ENCODE results near the gene PTCRA. TPM values are rescaled to one million over a fixed set of nuclear protein-coding genes. Genes with fewer than 3 reads are reported as not detected.
"Not testable (repeated sequence)": the region's sequence is repeated elsewhere in the genome, so short reads cannot be mapped to it uniquely, and the experiment has no call there.

Gene PTCRA
- total and polyA plus RNA-seq, 2 donors: 13.4 to 145 TPM

DNA sequence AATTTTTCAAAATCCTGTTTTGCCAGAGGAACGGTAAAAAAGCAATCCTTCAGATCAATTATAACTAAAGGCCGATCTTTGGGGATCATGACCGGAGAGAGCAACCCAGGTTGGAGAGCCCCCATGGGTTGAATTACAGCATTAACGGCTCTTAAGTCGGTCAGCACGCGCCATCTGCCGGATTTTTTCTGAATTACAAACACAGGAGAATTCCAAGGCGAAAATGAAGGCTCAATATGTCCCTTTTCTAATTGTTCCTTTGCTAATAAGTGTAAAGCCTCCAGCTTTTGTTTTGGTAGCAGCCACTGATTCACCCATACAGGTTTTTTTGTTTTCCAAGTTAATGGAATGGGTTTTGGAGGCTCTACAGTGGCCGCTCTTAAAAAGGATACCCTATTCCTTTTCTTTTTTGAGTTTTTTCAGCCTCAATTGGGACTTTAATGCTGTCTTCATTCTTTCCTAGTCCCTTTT, 16.9 kb upstream of the PTCRA start:
- H3K4me1 ChIP-seq (ENCODE audit: control insufficient read depth in 2 of 2, insufficient read depth in 2 of 2, low read length in 2 of 2): peaks cover 2 to 30% of the 10 kb centered on the region in 2 donors
- H3K36me3 ChIP-seq (ENCODE audit: control insufficient read depth in 2 of 2, insufficient read depth in 2 of 2, low read length in 1 of 2): no peaks in the 10 kb centered on the region
- H3K4me3 ChIP-seq (ENCODE audit: low read length in 2 of 2): no peak overlapping the region
- no peaks in the 10 kb centered on the region for H3K27me3 ChIP-seq (ENCODE audit: control insufficient read depth in 2 of 2, insufficient read depth in 1 of 2, low read length in 1 of 2)
- H3K9me3 ChIP-seq (ENCODE audit: control insufficient read depth in 2 of 2, insufficient read depth in 1 of 2, low read length in 1 of 2): no peaks in the 10 kb centered on the region
- H3K27ac ChIP-seq (ENCODE audit: low read depth in 1 of 2, low read length in 1 of 2): no peak overlapping the region
- peak in 4 of 9 donors; percentile 61 to 83 (median 66) for DNase-seq (ENCODE audit: low read depth in 6 of 9, low spot score in 9 of 9)
- 11% methylated on average over 10 of the region's 10 CpGs for WGBS

DNA sequence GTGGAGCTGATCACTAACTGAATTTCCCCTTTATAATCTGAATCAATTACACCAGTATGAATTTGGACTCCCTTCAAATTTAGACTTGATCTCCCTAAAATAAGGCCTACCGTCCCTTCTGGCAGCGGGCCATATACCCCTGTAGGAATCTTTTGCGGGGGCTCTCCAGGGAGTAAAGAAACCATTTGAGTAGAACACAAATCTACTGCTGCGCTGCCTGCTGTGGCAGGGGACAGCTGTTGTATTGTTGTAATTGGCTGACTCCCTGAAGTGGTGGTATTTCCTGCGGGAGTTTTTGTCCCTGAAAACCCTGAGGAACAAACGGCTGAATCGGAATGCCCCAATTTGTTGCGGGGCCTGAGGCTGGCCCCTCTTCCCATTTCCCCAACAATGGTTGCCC, 16.0 kb upstream of the PTCRA start:
- Histone ChIP-seq H3K27me3 (ENCODE audit: control insufficient read depth in 2 of 2, insufficient read depth in 1 of 2, low read length in 1 of 2) (no peaks in the 10 kb centered on the region), H3K4me3 (ENCODE audit: low read length in 2 of 2) (no peak overlapping the region), H3K9me3 (ENCODE audit: control insufficient read depth in 2 of 2, insufficient read depth in 1 of 2, low read length in 1 of 2) (no peaks in the 10 kb centered on the region), H3K4me1 (ENCODE audit: control insufficient read depth in 2 of 2, insufficient read depth in 2 of 2, low read length in 2 of 2) (peaks cover 2 to 35% of the 10 kb centered on the region in 2 donors), H3K36me3 (ENCODE audit: control insufficient read depth in 2 of 2, insufficient read depth in 2 of 2, low read length in 1 of 2) (no peaks in the 10 kb centered on the region), H3K27ac (ENCODE audit: low read depth in 1 of 2, low read length in 1 of 2) (no peak overlapping the region)
- DNase-seq (ENCODE audit: low read depth in 6 of 9, low spot score in 9 of 9): no peak
- 94% methylated on average over 8 of the region's 8 CpGs for WGBS

DNA sequence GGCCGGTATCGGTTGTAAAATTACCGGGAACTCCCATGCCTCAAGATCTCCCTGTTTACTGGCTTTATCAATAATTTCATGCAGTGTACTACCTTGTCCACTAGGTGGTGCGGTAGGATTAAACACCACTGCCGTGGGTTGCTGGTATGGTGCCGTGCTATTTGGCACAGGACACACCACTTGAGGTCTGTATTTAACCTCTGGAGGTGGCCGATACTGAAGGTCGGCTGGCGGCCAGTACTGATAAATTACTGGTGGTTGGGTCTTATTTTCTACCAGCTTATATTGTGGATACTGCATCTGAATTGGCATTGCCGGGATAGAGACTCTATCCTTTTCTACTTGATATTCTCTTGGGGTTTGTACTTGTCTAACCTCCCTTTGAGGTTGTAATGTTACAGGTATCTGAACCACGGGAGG, 14.3 kb upstream of the PTCRA start:
- WGBS: 8% methylated on average over 11 of the region's 11 CpGs
- H3K9me3 ChIP-seq (ENCODE audit: control insufficient read depth in 2 of 2, insufficient read depth in 1 of 2, low read length in 1 of 2): no peaks in the 10 kb centered on the region
- H3K27me3 ChIP-seq (ENCODE audit: control insufficient read depth in 2 of 2, insufficient read depth in 1 of 2, low read length in 1 of 2): no peaks in the 10 kb centered on the region
- DNase-seq (ENCODE audit: low read depth in 6 of 9, low spot score in 9 of 9): peak in 6 of 9 donors; percentile 79 to 92 (median 88)
- peaks cover 2 to 47% of the 10 kb centered on the region in 2 donors for H3K4me1 ChIP-seq (ENCODE audit: control insufficient read depth in 2 of 2, insufficient read depth in 2 of 2, low read length in 2 of 2)
- H3K27ac ChIP-seq (ENCODE audit: low read depth in 1 of 2, low read length in 1 of 2): peak overlapping the region in 1 of 2 donors; percentile 96
- H3K36me3 ChIP-seq (ENCODE audit: control insufficient read depth in 2 of 2, insufficient read depth in 2 of 2, low read length in 1 of 2): no peaks in the 10 kb centered on the region
- peak overlapping the region; percentile 16 to 24 for H3K4me3 ChIP-seq (ENCODE audit: low read length in 2 of 2)

DNA sequence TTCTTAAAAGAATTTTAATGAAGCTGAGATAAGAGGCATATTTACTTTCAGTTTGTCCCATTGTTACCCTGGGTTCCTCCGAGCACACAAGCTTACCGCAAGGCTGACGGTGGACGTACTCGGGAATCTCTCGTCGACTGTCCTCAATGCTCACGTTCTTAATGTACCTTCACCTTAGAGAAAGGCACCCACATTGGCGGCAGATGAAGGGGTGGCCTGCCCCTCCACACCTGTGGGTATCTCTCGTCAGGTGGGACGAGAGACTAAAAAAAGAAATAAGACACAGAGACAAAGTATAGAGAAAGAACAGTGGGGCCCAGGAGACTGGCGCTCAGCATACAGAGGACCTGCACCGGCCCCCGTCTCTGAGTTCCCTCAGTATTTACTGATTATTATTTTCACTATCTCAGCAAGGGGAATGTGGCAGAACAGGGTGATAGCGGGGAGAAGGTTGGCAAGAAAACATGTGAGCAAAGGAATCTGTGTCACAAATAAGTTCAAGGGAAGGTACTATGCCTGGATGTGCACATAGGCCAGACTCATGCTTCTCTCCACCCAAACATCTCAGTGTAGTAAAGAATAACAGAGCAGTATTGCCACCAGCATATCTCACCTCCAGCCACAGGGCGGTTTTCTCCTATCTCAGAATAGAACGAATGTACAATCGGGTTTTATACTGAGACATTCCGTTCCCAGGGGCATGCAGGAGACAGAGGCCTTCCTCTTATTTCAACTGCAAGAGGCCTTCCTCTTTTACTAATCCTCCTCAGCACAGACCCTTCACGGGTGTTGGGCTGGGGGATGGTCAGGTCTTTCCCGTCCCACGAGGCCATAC, 13.2 kb upstream of the PTCRA start:
- WGBS: 67% methylated on average over 22 of the region's 22 CpGs
- H3K4me3 ChIP-seq (ENCODE audit: low read length in 2 of 2): peak overlapping the region in 1 of 2 donors; percentile 16
- H3K27ac ChIP-seq (ENCODE audit: low read depth in 1 of 2, low read length in 1 of 2): peak overlapping the region; percentile 70 to 96
- peaks cover 2 to 57% of the 10 kb centered on the region in 2 donors for H3K4me1 ChIP-seq (ENCODE audit: control insufficient read depth in 2 of 2, insufficient read depth in 2 of 2, low read length in 2 of 2)
- peak in 2 of 9 donors; percentile 44 to 60 for DNase-seq (ENCODE audit: low read depth in 6 of 9, low spot score in 9 of 9)
- not testable (repeated sequence) for H3K36me3 ChIP-seq (ENCODE audit: control insufficient read depth in 2 of 2, insufficient read depth in 2 of 2, low read length in 1 of 2); H3K9me3 ChIP-seq (ENCODE audit: control insufficient read depth in 2 of 2, insufficient read depth in 1 of 2, low read length in 1 of 2); H3K27me3 ChIP-seq (ENCODE audit: control insufficient read depth in 2 of 2, insufficient read depth in 1 of 2, low read length in 1 of 2)

DNA sequence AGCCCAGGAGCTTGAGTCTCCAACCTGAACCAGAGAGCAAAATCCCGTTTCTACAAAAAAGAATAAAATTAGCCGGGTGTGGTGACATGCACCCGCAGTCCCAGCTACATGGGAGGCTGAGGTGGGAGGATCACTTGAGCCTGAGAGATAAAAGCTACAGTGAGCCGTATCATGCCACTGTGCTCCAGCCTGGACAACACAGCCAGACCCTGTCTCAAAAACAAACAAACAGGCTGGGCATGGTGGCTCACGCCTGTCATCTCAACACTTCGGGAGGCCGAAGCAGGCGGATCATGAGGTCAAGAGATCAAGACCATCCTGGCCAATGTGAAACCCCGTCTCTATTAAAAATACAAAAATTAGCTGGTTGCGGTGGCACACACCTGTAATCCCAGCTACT, 11.4 kb upstream of the PTCRA start:
- Histone ChIP-seq H3K36me3 (ENCODE audit: control insufficient read depth in 2 of 2, insufficient read depth in 2 of 2, low read length in 1 of 2) (peaks cover 0 to 2% of the 10 kb centered on the region in 2 donors), H3K4me3 (ENCODE audit: low read length in 2 of 2) (no peak overlapping the region), H3K9me3 (ENCODE audit: control insufficient read depth in 2 of 2, insufficient read depth in 1 of 2, low read length in 1 of 2) (no peaks in the 10 kb centered on the region), H3K27me3 (ENCODE audit: control insufficient read depth in 2 of 2, insufficient read depth in 1 of 2, low read length in 1 of 2) (no peaks in the 10 kb centered on the region), H3K27ac (ENCODE audit: low read depth in 1 of 2, low read length in 1 of 2) (peak overlapping the region in 1 of 2 donors; percentile 19), H3K4me1 (ENCODE audit: control insufficient read depth in 2 of 2, insufficient read depth in 2 of 2, low read length in 2 of 2) (peaks cover 2 to 62% of the 10 kb centered on the region in 2 donors)
- no peak for DNase-seq (ENCODE audit: low read depth in 6 of 9, low spot score in 9 of 9)
- WGBS: 93% methylated on average over 10 of the region's 10 CpGs

DNA sequence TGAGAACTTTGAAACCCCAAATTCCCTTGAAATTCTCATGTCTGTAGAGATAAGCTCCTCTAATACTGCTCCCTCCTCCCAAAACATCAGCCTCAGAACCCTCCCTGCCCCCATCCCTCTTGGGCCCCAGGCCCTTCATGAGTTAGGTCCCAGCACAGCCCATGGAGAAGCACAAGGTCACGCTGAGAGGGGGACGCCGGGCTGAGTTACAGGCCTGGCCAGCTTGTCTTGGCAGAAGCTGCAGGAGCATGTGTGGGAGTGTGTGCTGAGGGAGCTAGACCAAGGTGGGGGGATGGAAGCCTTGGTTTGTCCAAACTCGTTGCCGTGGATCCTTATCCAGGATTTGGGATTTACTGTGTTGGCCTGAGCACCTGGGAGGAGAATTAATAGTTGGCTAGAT, 8.5 kb upstream of the PTCRA start:
- Histone ChIP-seq H3K4me1 (ENCODE audit: control insufficient read depth in 2 of 2, insufficient read depth in 2 of 2, low read length in 2 of 2) (peaks cover 3 to 78% of the 10 kb centered on the region in 2 donors), H3K36me3 (ENCODE audit: control insufficient read depth in 2 of 2, insufficient read depth in 2 of 2, low read length in 1 of 2) (peaks cover 0 to 2% of the 10 kb centered on the region in 2 donors), H3K4me3 (ENCODE audit: low read length in 2 of 2) (no peak overlapping the region), H3K27me3 (ENCODE audit: control insufficient read depth in 2 of 2, insufficient read depth in 1 of 2, low read length in 1 of 2) (no peaks in the 10 kb centered on the region), H3K9me3 (ENCODE audit: control insufficient read depth in 2 of 2, insufficient read depth in 1 of 2, low read length in 1 of 2) (no peaks in the 10 kb centered on the region), H3K27ac (ENCODE audit: low read depth in 1 of 2, low read length in 1 of 2) (no peak overlapping the region)
- 93% methylated on average over 5 of the region's 5 CpGs for WGBS
- no peak for DNase-seq (ENCODE audit: low read depth in 6 of 9, low spot score in 9 of 9)

DNA sequence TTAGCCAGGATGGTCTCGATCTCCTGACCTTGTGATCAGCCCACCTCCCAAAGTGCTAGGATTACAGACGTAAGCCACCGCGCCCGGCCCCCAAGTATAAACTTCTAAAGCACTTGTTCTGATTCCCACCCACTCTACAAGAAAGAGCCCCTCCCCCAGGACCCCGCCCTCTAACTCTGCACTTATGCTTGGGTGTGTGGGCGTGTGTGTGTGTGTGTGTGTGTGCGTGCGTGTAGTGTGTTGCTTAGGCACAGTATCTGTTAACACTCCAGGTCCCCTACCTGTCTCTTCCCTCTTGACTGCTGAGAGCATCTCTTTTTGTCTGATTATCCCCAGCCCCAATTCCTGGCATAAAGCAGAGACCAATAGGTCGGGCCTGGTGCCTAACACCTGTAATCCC, 6.0 kb upstream of the PTCRA start:
- peak overlapping the region in 1 of 2 donors; percentile 48 for H3K27ac ChIP-seq (ENCODE audit: low read depth in 1 of 2, low read length in 1 of 2)
- H3K4me1 ChIP-seq (ENCODE audit: control insufficient read depth in 2 of 2, insufficient read depth in 2 of 2, low read length in 2 of 2): peaks cover 9 to 81% of the 10 kb centered on the region in 2 donors
- no peaks in the 10 kb centered on the region for H3K9me3 ChIP-seq (ENCODE audit: control insufficient read depth in 2 of 2, insufficient read depth in 1 of 2, low read length in 1 of 2)
- H3K4me3 ChIP-seq (ENCODE audit: low read length in 2 of 2): no peak overlapping the region
- WGBS: 91% methylated on average over 10 of the region's 10 CpGs
- no peaks in the 10 kb centered on the region for H3K27me3 ChIP-seq (ENCODE audit: control insufficient read depth in 2 of 2, insufficient read depth in 1 of 2, low read length in 1 of 2)
- DNase-seq (ENCODE audit: low read depth in 6 of 9, low spot score in 9 of 9): peak in 1 of 9 donors; percentile 44
- peaks cover 0 to 2% of the 10 kb centered on the region in 2 donors for H3K36me3 ChIP-seq (ENCODE audit: control insufficient read depth in 2 of 2, insufficient read depth in 2 of 2, low read length in 1 of 2)

DNA sequence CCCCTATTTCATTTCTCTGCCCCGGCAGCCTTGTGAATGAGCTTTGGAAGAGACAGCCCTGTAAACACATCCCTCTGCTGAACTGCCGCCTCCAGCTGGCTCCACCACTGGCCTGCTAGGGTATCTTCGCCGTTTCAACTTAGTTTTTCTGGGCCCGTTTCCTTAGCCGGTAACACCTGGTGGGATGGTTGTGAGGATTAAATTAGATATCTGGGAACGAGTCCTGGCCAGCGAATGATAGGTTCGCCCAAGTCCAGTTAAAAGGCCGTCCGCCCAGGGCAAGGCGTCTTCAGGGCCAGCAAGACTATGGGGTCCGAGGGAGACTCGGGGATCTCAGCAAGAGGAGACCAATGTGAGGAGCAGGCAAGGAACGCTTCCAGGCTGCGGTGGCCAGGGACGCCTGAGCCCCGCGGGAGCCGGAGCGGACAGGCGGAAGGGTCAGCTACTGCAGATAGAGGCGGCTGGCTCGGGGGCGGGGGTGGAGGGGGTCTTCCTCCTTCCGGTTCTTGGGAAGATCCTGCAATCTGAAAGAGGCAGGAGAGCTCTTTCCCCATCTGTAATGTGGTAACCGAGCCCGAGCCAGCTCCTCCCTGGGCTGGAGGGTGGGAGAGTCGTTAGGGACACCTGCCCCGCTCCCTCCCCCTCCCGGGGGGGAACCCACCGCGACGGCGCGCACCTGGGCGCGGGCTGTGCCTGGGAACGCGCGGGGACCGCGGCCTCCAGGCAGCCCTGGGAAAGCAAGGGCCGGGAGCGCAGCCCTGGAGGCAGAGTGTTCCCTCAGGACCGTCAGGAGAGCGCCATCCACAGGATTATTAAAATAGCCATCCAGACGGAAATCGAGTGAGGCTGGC, 4.5 kb upstream of the PTCRA start:
- 9% methylated on average over 49 of the region's 49 CpGs for WGBS
- H3K9me3 ChIP-seq (ENCODE audit: control insufficient read depth in 2 of 2, insufficient read depth in 1 of 2, low read length in 1 of 2): no peaks in the 10 kb centered on the region
- peak overlapping the region; percentile 71 to 99 for H3K27ac ChIP-seq (ENCODE audit: low read depth in 1 of 2, low read length in 1 of 2)
- H3K4me1 ChIP-seq (ENCODE audit: control insufficient read depth in 2 of 2, insufficient read depth in 2 of 2, low read length in 2 of 2): peaks cover 14 to 85% of the 10 kb centered on the region in 2 donors
- peak overlapping the region; percentile 38 to 49 for H3K4me3 ChIP-seq (ENCODE audit: low read length in 2 of 2)
- peaks cover 0 to 2% of the 10 kb centered on the region in 2 donors for H3K36me3 ChIP-seq (ENCODE audit: control insufficient read depth in 2 of 2, insufficient read depth in 2 of 2, low read length in 1 of 2)
- DNase-seq (ENCODE audit: low read depth in 6 of 9, low spot score in 9 of 9): peak in 5 of 9 donors; percentile 49 to 84 (median 61)
- no peaks in the 10 kb centered on the region for H3K27me3 ChIP-seq (ENCODE audit: control insufficient read depth in 2 of 2, insufficient read depth in 1 of 2, low read length in 1 of 2)

All from thymus (tissue), 11 donors.